Renal cortex interstitium (tissue), 11 donors: ENCODE results near the gene FGF4. TPM values are rescaled to one million over a fixed set of nuclear protein-coding genes. Genes with fewer than 3 reads are reported as not detected.
A peak's percentile ranks its signal among the peaks of the same experiment; 100 is the strongest.
"Not testable (repeated sequence)": the region's sequence is repeated elsewhere in the genome, so short reads cannot be mapped to it uniquely, and the experiment has no call there.

ENCODE experiments used
- DNase-seq, 11 donors: peaks; one replicate each; pipeline ENCODE4 v3.0.0-alpha.2; 2013; ENCODE audit warnings: low read depth in 9 of 11, low spot score in 4 of 11; ENCODE audit errors: extremely low read depth in 1 of 11
- polyA plus RNA-seq, 3 donors: library from polyadenylated mRNA; unstranded; fragments of 120-200 nt; gene quantifications; one replicate each; pipeline ENCODE4 v1.2.1, GENCODE V29; 2013; ENCODE audit not compliant: insufficient read length in 3 of 3

Gene FGF4
- polyA plus RNA-seq, 3 donors = 0.05 TPM; not detected in 2

DNA sequence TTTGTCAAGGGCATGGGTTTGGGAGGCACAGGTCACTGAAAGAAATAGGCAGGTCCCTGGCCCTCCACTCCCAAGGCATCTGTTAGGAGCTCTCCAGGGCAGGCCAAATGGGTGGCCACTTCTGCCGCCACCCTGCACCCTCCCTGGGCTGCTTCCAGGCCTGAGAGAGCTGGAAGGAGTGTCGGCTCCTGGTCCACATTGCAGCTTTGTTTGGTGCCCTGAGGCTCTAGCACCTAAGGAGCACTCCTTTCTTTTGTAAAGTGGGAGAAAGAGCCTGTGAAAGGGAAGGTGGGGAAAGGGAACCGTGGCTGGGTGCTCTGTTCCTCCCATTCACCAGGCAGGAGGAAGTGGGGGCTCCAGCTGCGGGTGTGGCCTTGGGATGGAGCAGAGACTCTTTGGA lies 12.3 kb upstream of the FGF4 start:
- no peak for DNase-seq

DNA sequence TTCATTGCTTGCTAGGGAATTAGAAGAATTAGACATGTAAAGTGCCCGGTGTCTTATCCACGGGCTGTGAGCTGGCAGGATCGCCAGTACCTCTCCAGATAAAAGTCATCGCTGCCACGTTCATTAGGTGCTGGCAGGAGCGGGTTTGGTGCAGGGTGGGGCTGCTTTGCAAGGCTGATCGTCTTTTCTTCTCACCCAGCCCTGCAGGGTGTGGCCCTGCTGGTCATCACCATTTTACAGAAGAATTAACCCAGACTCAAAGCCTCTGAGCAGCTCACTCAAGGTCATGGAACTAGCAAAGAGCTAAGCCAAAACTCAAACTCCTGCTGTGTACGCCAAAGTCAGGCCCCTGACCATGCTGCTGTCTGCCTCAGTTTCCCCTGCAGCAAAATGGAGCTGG lies 6.1 kb upstream of the FGF4 start:
- no peak for DNase-seq

DNA sequence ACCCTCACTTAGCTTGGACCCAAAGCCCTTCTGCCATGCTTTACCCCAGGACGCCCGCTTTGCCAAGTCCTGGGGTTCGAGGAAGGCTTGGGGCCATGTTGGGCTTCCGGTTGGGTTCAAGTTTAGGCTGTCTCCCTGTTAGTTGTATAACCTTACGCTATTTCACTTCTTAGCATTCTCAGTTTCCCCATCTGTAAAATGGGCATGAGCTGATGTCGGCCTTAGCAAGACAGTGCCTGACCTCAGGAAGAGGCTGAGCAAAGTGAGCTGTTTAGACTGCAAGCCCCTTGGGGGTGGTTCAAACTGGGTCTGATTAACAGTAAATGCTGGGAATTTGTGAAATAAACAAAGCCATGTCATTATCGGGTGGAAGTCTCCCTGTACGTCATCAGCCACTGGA lies 3.2 kb upstream of the FGF4 start:
- DNase-seq = no peak

DNA sequence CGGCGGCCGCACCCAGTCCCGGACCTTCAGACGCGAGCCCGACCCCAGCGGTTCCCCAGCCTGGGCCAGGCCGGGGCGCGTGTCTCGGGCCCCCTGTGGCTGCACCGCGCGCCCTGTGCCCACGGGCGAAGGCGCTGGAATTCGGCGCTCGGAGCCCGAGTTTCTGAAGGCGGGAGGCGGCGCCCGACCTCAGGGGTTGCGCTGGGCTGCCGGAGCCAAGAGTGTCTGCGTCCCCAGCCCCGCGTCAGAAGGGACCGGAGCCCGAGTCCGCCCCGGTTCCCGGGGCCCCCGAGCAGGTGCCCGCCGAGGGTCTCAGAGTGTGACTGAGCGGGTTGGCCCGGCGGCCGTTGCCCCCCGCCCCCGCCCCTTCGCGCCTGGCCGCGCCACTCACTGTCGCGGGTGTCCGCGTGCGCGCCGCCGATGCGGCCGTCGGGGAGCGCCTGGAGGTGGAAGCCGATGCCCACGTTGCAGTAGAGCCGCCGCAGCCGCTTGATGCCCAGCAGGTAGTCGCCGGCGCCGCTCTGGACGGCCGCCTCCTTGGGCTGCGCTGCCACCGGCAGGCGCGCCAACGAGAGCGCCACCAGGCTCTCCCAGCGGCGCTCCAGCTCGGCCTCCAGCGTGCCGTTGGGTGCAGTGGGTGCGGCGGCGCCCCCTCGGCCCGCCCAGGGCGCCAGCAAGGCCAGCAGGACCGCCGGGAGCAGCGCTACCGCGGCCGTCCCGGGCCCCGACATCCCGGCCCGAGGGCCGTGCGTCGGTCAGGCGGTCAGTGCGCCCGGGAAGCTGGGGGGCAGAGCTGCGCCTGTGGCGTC lies 583 bp downstream of the FGF4 start:
- DNase-seq = no peak

DNA sequence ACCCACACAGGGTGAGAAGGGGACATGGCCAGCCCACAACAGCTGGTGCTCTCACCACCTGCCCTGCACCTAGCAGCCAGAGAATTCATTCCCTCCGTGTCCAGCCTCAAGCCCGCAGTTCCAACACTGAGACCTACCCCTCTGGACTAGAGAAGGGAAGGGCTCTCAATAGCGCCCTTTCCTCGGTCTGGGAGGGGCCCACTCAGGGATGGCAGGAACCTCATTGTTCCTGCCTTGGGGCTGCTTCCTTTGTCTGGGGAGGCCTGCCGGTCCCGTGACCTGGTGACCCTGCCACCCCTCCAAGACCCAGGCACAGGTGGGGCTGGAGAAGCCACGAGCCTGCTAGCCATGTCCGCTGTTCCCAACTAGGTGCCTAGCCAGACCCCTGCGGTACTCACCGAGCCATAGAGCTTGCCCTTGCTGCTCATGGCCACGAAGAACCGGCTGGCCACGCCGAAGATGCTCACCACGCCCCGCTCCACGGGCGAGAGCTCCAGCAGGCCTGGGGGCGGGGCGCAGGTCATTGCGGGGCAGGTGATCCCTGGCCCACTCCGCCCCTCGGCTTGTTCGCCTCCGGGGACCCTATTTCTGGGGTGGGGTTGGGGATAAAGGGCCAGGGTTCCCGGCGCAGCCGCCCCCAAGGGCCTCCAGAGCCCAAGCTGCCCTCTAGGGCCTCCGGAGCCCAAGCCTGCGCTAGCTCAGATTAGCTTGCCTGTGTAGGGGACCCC lies 1.4 kb downstream of the FGF4 start:
- DNase-seq = no peak

DNA sequence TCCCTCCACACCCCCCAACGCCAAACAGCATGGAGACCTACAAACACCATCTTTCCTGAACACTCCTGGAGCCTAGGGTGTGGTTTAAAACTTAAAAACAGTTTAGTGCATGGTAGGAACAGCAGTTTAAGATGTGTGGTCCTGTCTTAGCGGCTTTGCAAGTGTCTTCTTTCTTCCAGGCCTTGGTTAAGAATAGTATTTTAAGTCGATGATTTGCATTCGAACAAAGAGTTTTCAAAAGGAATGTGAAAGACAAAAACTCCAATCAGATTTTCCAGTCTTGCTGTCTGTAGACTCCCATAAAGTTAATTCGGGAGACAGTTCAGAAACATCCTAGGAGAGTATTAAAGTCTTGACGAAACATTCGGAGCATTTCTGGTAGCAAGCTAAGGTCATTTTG lies 3.7 kb downstream of the FGF4 start:
- no peak for DNase-seq

DNA sequence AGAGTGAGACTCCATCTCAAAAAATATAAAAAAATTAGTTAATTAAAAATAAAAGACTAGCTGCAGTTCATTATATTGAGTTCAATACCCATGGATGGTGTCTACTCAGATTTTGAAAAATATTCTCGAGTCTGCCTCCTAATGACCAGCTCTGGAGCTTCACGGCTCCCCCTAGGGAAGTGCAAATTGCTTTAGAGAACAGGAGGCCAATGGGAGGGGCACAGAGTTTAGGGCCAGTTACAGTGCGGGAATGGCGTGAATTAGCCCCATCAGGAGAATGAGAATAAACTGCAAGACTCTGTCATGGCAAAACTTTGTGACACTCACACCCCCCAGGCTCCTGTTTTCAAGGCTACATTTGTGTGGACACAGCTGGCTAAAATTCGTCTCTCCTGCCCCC lies 4.6 kb downstream of the FGF4 start:
- DNase-seq = no peak

DNA sequence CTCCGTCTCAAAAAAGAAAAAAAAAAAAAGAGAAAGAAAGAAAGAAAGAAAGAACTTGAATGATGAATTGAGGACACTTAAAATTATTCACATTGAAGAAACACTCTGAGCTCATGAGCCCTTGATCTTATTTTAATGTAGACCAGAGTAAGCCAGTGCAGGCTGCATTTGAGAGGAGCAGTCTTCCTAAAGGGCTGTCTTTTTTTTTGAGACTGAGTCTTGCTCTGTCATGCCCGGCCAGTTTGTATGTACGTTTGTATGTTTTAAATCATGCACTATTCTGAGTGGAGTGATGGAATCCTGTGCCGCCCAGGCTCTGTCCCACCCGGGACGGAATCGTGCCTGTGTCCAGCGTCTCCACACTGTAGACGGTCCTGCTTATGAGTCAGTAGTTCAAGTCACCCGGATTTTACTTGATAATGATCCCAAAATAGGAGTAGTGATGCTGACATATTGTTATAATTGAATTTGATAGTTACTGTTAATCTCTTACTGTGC lies 9.6 kb downstream of the FGF4 start:
- DNase-seq = no peak

DNA sequence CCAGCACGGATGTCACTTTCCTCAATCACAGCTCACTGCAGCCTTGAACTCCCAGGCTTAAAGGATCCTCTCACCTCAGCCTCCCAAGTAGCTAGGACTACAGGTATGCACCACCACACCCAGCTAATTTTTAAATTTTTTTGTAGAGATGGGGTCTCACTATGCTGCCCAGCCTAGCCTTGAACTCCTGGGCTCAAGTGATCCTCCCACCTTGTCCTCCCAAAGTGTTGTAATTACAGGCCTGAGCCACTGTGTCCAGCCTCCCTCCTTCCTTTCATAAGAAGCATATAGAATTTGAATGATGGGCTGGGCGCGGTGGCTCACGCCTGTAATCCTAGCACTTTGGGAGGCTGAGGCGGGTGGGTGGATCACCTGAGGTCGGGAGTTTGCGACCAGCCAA lies 10.2 kb downstream of the FGF4 start:
- not testable (repeated sequence) for DNase-seq

DNA sequence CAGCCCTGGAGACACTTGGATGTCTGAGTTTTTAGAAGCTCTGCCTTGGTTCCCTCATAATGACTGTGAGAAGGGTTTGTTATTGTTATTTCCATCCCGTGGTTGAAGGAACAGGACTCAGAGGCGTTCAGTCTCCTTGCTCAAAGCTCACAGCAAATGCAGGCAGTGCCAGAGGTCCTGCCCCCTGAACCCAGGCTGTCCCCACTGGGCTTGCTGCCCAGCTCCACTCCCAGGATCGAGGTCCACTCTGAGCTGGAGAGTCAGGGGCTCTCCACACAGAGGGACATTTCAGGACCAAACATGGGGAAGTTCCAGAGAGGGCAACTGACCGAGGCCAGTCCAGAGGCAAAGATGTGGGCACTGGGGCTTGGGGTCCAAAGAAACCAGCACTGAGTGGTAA lies 14.8 kb downstream of the FGF4 start:
- DNase-seq = no peak

DNA sequence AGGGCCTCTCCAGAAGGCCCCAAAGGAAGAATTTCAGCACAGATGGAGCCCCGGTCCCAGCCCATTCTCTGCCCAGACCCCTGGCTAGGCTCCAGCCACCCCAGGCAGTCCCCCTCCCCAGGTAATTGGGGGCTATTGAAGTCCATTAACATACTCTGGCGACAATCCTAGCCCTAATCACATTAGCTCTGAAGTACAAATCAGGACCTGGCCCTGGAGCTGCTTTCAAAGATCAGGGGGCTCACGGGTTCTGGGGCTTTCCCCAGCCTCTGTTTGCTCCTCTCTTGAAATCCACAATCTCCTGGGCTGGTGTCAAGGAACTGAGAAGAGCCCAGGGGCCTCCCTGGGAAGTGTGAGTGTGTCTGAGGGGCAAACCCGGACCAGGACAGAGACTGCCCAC lies 22.3 kb downstream of the FGF4 start:
- no peak for DNase-seq

DNA sequence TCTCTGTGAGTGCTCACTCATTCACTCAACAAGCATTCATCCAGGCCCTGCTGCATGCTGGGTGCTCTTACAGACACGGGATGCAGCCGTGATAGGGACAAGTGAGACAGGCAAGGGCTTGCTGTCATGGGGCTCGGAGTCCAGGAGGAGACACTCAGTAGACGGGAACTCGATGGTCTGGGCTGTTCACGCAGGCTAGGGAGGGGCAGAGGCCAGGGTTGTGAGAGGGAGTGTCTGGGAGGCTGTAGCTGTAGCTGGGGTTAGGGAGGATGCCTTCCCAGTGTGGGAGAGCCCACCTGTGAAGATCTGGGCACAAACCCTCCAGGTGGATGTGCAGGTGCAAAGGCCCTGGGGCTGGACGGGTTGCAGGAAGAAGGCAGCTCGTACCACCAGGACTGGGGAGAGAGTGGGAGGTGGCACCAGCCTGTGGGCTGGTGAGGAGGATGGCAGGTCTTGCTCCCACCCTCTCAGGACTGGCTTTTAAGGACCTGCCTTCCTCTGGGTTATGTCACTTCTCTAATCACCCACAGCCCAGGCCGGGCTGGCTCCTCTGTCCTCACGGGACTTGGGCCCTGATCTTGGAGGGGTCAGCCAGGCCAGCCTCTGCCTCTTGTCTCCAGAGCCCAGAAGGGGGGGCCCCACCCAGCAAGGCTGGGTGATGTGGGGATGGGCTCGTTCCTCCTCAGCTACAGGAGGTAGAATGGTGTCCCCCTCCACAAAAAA lies 24.1 kb downstream of the FGF4 start:
- DNase-seq = no peak

DNA sequence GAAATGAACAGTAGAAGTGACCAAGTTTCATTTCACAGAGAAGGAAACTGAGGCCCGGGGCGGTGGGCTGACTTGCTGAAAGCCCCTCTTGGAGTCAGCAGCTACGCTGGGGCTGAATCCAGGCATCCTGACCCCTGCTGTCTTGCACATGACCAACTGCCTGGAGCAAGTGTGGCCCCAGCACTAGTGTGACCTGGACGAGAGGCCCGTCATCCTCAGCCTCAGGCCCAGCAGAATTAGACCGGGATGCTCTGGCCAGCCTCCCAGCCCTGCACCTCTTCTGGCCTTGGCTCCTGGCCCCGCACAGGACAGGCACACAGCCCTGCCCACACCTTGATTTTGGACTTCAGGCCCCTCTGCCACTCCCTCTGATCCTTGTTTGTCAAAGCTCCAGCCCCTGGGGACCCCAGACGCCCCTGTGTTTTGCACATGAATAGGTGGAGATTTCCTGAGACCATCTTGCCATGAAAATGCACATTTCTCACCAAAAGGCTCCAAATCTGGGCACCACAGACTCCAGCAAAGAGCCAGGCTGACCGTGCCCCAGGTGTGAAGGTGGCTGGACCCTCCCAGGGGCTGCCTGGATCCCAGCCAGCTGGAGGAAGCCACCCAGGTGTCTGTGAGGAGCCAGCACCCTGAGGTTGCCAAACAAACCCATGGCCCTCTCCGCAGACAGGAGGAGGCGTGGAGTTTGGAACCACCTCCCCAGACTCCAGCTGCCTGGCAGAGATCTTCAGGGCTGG lies 24.9 kb downstream of the FGF4 start:
- no peak for DNase-seq

DNA sequence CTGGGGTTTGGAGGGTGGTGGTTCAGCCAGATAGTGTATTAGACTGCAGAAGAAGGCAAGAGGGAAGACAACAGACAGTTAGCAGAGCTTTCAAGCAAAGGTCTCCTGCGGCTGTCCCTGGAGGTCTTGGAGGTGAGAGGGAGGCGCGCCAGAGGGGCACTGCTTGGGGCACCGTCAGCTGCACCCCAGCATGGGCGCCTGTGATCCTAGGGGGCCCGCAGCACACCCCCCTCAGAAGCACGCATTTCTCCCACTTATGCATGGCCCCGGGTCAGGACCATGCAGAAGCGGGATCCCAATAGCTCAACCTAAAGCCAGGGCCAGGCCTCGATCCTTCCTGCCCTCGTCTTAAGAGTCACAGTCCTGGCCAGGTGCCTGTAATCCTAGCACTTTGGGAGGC lies 26.5 kb downstream of the FGF4 start:
- DNase-seq = no peak

DNA sequence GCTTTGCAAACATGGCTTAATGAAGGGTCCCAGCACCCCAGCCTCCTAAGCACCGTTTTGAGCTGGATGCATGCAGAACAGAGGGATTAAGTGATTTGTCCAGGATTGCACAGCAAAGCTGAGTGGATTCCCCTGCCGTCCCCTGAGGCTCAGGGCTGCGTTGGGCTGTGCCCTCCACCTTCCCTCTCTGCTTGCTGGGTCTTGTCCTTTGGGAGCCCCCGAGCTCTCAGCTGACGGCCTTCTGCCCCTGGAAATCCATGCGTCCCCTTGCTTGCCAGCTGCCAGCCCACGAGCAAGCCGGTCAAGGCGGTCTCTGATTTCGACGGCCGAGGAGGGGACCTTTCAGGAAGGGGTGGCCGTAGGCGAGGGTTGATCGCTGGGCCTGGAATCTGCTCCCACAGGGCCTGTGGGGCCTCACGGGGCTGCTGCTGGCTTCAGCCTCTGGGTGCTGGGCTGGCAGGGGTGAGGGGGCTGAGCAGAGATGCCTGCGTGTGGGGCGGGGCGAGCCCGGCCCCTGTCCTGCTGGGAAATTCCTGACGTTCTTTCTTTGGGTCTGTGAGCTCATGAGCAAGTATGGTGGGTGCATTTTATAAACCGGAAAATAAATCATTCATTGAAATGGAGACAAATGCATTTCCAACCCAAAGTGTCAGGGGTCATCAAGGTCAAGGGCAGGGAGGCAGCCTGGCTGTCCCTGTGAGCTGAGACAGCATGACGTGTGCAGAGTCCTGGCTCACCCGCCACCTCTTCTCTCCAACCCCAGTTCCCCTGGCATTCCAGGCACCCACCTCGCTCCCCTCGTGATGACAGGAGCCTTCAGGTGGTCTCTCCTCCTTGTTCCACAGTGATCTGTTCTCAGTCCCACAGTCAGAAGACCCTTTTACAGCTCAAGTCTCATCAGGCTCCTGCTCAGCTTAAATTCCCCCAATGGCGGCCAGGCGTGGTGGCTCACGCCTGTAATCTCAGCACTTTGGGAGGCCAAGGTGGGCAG lies 28.1 kb downstream of the FGF4 start:
- DNase-seq = peak in 3 of 11 donors; percentile 12 to 14 (median 13)

DNA sequence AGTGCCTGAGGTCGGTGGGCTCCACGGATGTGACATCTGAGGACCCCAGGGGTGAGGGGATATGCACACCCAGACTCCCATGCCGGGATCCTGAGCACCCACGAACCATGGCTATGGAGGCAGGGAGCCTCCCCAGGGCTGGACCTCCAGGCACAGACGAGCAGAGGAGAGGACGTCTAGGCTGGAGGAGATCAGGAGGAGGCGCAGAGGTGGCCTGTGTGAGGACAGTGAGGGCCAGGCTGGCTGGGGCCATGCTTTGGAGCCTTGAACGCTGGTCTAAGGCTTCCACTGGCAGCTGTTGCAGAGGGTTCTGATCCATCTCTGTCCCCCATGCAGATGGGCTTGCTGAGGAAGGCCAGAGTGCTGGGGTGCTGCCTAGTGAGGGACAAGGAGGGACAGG lies 29.0 kb downstream of the FGF4 start:
- no peak for DNase-seq

DNA sequence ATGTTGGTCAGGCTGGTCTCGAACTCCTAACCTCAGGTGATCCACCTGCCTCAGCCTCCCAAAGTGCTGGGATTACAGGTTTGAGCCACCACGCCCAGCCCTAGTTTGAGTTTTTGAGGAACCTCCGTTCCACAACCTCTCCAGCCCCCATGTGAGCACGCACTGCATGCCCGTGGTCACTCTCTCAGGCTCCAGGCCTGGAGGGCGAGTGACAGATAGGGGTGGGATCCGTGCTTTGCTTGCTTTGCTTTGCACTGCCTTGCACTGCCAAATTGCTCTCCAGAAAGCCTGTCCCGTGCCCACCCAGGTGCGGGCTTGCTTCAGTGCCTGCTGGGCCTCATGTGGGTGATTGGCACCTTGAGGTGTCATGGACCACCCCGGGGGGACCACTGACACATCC lies 29.9 kb downstream of the FGF4 start:
- no peak for DNase-seq

DNA sequence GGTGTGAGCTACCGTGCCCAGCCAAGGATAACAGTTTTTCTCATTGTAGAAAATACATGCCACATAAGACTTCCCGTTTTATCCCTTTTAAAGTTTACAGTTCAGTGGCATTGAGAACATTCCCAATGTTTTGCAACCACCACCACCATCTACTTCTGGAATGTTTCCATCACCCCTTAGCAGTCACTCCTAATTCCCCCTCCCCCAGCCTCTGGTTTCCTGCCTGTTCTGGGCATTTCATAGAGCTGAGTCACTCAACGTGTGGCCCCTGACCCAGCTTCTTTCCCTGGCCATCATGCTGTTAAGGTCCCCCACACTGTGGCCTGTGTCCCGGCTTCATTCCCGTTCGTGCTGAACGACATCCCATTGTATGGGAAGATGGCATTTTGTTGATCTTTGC lies 30.7 kb downstream of the FGF4 start:
- DNase-seq = no peak
